GM21576 (cell line): ENCODE results near the gene PTH2R.
"Not testable (repeated sequence)": the region's sequence is repeated elsewhere in the genome, so short reads cannot be mapped to it uniquely, and the experiment has no call there.

Experiments
- ATAC-seq: cut with Tn5 transposase; IDR thresholded peaks from one replicate; pipeline ENCODE4 v1.9.1; 2021; ENCODE audit warnings: mild to moderate bottlenecking, moderate library complexity; ENCODE audit not compliant: unreplicated experiment

PTH2R gene

GRCh38 chr2:208482453-208483015, 75.9 kb downstream of the PTH2R start:
- ATAC-seq = not testable (repeated sequence)

GRCh38 chr2:208485390-208485789, 78.8 kb downstream of the PTH2R start:
- ATAC-seq = no peak

DNA sequence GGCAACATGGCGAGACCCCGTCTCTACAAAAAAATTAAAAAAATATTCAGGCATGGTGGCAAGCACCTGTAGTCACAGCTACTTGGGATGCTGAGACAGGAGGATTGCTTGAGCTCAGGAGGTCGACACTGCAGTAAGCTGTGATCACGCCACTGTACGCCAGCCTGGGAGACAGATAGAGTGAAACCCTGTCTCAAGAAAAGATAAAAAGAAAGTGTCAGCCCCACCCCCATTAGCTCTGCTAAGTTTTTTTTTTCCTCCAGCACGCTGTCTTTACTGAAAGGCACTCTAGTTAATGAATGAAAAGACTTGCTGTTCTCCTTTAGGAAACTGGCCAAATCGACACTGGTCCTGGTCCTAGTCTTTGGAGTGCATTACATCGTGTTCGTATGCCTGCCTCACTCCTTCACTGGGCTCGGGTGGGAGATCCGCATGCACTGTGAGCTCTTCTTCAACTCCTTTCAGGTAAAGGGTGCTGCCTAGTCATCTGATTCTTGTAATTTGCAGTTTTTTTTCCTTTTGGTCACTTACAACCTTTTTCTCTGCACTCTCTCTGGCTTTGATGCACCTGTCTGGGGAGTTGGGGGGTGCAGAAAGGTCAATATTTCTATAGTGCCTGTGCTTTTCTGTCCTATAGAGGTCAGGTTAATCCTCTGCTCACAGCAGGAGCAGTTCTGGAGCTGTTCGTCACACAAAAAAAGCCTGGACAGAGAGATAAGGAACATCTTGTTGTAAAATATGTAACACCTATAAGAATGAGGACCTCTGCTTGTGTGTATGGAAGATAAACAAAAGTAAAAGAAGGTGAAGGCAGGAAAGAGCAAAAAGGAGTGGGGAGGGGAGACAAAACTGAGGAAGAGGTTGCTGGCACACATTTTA, 82.3 kb downstream of the PTH2R start:
- no peak for ATAC-seq

DNA sequence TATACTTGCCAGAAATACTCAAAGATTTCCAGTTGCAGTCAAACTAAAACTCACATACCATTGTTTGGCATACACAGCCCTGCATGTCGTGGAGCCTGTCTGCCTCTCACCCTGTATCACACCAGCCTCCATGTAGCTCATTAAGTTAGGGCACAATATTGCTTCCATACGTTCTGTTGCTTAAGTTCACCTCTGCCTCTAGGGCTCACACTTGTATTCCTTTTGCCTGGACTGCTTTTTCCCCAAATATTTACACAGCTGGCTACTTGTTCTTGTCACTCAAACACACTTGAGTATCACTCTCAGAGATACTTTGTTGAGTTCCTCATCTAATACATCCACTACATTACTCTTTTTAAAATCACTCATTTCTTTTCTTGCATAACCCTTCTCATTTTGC, 83.1 kb downstream of the PTH2R start:
- ATAC-seq = no peak

- ATAC-seq = no peak
Measured at GRCh38 chr2:208490492-208490891, 83.9 kb downstream of the PTH2R start.

GRCh38 chr2:208491641-208492040, 85.0 kb downstream of the PTH2R start:
- ATAC-seq = no peak

GRCh38 chr2:208492069-208492468, 85.5 kb downstream of the PTH2R start:
- ATAC-seq = no peak

- no peak for ATAC-seq
Measured at GRCh38 chr2:208493186-208493585, 86.6 kb downstream of the PTH2R start.

DNA sequence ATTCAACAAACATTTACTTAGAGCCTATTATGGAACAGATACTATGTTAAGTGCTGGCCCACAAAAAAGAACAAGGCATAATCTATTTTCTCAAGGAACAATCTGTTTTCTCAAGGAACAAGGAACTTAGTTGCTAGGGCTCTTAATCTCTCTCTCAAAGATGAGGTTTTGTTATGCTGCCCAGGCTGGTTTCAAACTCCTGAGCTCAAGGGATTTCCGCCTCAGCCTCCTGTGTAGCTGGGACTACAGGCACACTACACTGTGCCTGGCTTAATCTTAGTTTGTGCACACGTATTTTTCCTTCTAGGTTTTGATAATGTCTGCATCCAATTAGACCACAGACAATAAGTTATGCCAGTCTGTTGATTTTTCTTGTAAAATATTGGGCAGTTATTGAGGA, 89.5 kb downstream of the PTH2R start:
- no peak for ATAC-seq

GRCh38 chr2:208501206-208501605, 94.6 kb downstream of the PTH2R start:
- no peak for ATAC-seq

GRCh38 chr2:208502288-208502687, 95.7 kb downstream of the PTH2R start:
- no peak for ATAC-seq

GRCh38 chr2:208505365-208505764, 98.8 kb downstream of the PTH2R start:
- ATAC-seq = not testable (repeated sequence)

DNA sequence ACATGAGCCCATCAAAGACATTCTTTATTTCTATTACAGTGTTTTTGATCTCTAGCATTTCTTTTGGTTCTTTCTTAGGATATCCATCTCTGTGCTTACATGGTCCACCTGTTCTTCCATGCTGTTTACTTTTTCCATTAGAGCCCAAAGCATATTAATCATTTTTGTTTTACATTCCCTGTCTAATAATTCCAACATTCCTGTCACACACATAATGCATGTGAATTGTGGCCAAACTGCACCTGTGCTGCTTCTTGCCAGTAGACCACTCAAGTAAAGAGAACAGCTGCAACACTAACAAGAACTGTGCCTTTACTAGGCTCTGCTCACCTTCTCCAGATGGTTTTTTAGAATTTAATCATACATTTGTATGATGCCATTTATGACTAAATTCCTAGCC, 103.0 kb downstream of the PTH2R start:
- ATAC-seq = no peak

DNA sequence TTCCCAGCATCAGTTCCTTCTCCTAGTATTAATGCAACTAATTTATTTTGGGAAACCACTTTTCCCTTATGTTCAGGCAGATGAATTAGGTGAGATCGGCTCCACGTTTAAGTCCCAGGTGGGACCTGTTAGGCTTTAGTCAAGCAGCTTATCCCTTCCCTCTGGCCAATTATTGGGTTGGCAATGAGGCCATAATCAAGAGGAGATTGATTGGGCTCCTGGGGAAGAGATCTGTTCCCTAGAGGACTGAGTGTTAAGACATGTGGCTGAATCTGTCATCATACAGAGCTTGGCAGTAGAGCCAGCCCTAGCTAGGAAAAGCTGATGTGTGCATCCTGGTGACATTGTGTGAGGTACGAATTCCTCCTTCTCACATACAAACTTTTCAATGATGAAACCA, 104.4 kb downstream of the PTH2R start:
- ATAC-seq = no peak

- ATAC-seq = no peak
Measured at GRCh38 chr2:208511573-208511972, 105.0 kb downstream of the PTH2R start.

GRCh38 chr2:208515099-208515498, 108.5 kb downstream of the PTH2R start:
- ATAC-seq = no peak

GRCh38 chr2:208523069-208523468, 116.5 kb downstream of the PTH2R start:
- not testable (repeated sequence) for ATAC-seq

DNA sequence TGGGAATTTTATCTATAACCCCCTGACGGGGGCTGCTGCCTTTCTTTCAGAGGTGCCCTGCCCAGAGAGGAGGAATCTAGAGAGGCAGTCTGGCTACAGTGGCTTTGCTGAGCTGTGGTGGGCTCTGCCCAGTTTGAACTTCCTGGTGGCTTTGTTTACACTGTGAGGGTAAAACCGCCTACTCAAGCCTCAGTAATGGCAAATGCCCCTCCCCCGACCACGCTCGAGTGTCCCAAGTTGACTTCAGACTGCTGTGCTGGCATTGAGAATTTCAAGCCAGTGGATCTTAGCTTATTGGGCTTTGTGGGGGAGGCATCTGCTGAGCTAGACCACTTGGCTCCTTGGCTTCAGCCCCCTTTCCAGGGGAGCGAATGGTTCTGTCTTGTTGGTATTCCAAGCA, 118.6 kb downstream of the PTH2R start:
- ATAC-seq = not testable (repeated sequence)

DNA sequence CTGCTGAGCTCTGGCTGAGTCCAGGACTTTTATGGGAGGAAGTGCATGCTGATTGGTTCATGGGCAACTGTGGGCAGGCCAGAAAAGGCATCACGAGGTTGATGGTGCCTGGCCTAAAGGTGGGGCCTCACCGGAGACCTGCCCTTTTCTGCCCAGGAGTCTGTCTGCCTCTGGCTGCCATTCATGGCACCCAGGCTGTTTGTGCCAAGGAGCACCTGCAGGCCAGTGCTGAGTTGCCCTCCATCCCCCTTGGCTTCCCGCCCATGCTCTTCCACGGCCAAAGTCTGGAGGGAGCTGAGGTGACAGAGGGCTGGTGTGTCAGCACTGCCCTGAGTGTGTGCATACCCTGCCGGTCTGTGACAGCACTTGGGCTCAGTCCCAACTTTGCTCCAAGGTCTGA, 123.2 kb downstream of the PTH2R start:
- ATAC-seq = no peak

DNA sequence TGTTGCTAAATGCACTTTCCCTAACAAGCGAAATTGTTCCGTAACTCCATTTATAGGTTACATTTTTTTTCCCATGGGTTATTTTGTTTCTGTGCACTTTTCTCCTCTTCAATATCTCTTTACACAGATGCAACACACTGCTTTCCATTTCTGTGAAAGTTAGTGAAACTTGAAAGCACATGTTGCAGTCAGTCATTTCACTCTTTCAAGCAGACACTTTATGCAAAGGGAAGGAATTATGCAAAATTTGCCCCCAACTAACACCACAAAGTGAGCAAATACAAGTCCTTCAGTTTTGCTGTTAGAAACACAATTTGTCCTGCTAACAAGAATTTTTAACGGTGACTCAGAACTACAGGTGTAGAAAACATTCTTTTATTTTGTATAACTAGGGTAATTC, 124.8 kb downstream of the PTH2R start:
- peak; percentile 69 for ATAC-seq

DNA sequence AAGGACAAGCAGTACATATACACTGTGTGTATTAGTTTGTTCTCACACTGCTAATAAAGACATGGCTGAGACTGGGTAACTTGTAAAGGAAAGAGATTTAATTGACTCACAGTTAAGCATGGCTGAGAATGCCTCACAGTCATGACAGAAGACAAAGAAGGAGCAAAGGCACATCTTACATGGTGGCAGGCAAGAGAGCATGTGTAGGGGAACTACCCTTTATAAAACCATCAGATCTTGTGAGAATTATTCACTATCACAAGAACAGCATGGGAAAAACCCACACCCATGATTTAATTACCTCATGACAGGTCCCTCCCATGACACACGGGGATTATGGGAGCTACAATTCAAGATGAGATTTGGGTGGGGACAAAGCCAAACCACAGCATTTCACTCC, 129.0 kb downstream of the PTH2R start:
- not testable (repeated sequence) for ATAC-seq

GRCh38 chr2:208541461-208541988, 134.9 kb downstream of the PTH2R start:
- ATAC-seq = no peak
